Sigmoid colon (tissue), 7 donors: ENCODE data around the gene WDTC1. TPM values are rescaled to one million over a fixed set of nuclear protein-coding genes. Genes with fewer than 3 reads are reported as not detected.
A peak's percentile ranks its signal among the peaks of the same experiment; 100 is the strongest.

Experiments
- DNase-seq: peaks from one replicate; pipeline ENCODE4 v3.0.0-alpha.2; 2019
- H3K27ac ChIP-seq, 4 donors: fragments of 200-600 bp; sonication (generic); one replicate each; pipeline ENCODE4 v1.5.1; 2016 to 2019; ENCODE audit warnings: mild to moderate bottlenecking in 1 of 4
- H3K27me3 ChIP-seq, 3 donors: fragments of 200-600 bp; sonication (generic); one replicate each; pipeline ENCODE4 v1.5.1; 2019; ENCODE audit warnings: mild to moderate bottlenecking in 1 of 3
- H3K36me3 ChIP-seq, 4 donors: fragments of 200-600 bp; sonication (generic); one replicate each; pipeline ENCODE4 v1.5.1; 2016 to 2019
- H3K4me1 ChIP-seq, 4 donors: fragments of 200-600 bp; sonication (generic); one replicate each; pipeline ENCODE4 v1.5.1; 2017 to 2019
- H3K4me3 ChIP-seq, 4 donors: fragments of 200-600 bp; sonication (generic); one replicate each; pipeline ENCODE4 v1.5.1; 2017 to 2019; ENCODE audit warnings: mild to moderate bottlenecking in 2 of 4, moderate library complexity in 1 of 4
- H3K9me3 ChIP-seq, 4 donors: fragments of 200-600 bp in 3 of 4; sonication (generic) in 3 of 4; one replicate each; pipeline versions ENCODE4 v1.5.1 to v1.6.1; 2013 to 2019
- CTCF ChIP-seq, 4 experiments: fragments of 450-650 bp in 3 of 4; fragments of 200-600 bp in 1 of 4; IDR thresholded peaks; one replicate each; pipeline ENCODE4 v1.5.1; 2016 to 2019; ENCODE audit warnings: antibody characterized with exemption in 4 of 4, mild to moderate bottlenecking in 3 of 4, moderate library complexity in 2 of 4
- EP300 ChIP-seq, 4 donors: sonication (generic); formaldehyde crosslinking; IDR thresholded peaks; one replicate each; pipeline ENCODE4 v1.6.1; 2017; ENCODE audit warnings: antibody characterized with exemption in 4 of 4
- POLR2A ChIP-seq, 2 donors: fragments of 450-650 bp; IDR thresholded peaks; one replicate each; pipeline ENCODE4 v1.6.1; 2016; ENCODE audit warnings: antibody characterized with exemption in 2 of 2, mild to moderate bottlenecking in 2 of 2, moderate library complexity in 2 of 2
- POLR2AphosphoS5 ChIP-seq, 4 donors: sonication (generic); formaldehyde crosslinking; IDR thresholded peaks; one replicate each; pipeline ENCODE4 v1.6.1; 2017; ENCODE audit warnings: antibody characterized with exemption in 4 of 4
- whole genome bisulfite sequencing, 2 donors: extraction: QIAGEN DNeasy Blood & Tissue Kit; methylation state at CpG; one replicate each; pipeline ENCODE4 v1.1.7; 2013; 5-methylcytosine and 5-hydroxymethylcytosine counted together
- intact Hi-C: fragments of 100-400 bp; cut with DNase I; formaldehyde crosslinking; loops from one replicate; pipeline ENCODE4 v1.15.1; 2023
- polyA plus RNA-seq, 3 donors: library from polyadenylated mRNA; stranded (reverse); fragments of 200-250 nt; gene quantifications; one replicate each; pipeline ENCODE4 v1.2.3, GENCODE V29; 2013
- total RNA-seq, 4 donors: library from RNA; depleted of rRNA; stranded (reverse); fragments of >200 nt; gene quantifications; one replicate each; pipeline ENCODE4 v1.1.0, GENCODE V29; 2016
- donor health status: healthy with polysubstance abuse.
- donor health status: Bipolar disorder and iron deficiency.
- donor health status: healthy.

Gene WDTC1
- total and polyA plus RNA-seq, 7 donors, result 15.0 to 32.4 (median 27.5) TPM

GRCh38 chr1:27306071-27306470 lies 71.6 kb downstream of the WDTC1 start:
- DNase-seq, result no peak
- H3K27ac ChIP-seq, result no peak overlapping the region
- no peaks in the 10 kb centered on the region for H3K27me3 ChIP-seq
- TF ChIP-seq POLR2A (IDR thresholded peaks at IDR 0.05) (no peak), POLR2AphosphoS5 (IDR thresholded peaks at IDR 0.05) (no peak), EP300 (IDR thresholded peaks at IDR 0.05) (no peak)
- H3K36me3 ChIP-seq, result peaks cover 0 to 56% (median 30%) of the 10 kb centered on the region in 4 donors
- H3K9me3 ChIP-seq, result no peaks in the 10 kb centered on the region
- intact Hi-C loops, result loop anchor here (10.0 kb wide), 1 partner anchor 189 kb away; the partner anchor contains the start of gene WASF2
- 92% methylated on average over 11 of the region's 11 CpGs for WGBS, 2 donors
- peaks cover 0 to 4% (median 2%) of the 10 kb centered on the region in 4 donors for H3K4me1 ChIP-seq
- no peak overlapping the region for H3K4me3 ChIP-seq

- Histone ChIP-seq H3K9me3 (no peaks in the 10 kb centered on the region), H3K4me1 (no peaks in the 10 kb centered on the region), H3K27me3 (no peaks in the 10 kb centered on the region), H3K4me3 (no peak overlapping the region), H3K36me3 (peaks cover 0 to 45% (median 27%) of the 10 kb centered on the region in 4 donors), H3K27ac (no peak overlapping the region)
- no peak for DNase-seq
- TF ChIP-seq POLR2A (IDR thresholded peaks at IDR 0.05), result no peak
- TF ChIP-seq POLR2AphosphoS5 (IDR thresholded peaks at IDR 0.05), result peak in 1 of 4 donors; percentile 7
- 80 to 85% methylated on average over 11 of the region's 11 CpGs for WGBS, 2 donors
- intact Hi-C loops, result loop anchor here (10.0 kb wide), 1 partner anchor 188 kb away; the partner anchor contains the start of gene WASF2
These were observed 72.7 kb downstream of the WDTC1 start for GRCh38 chr1:27306892-27307761.

- no peak for DNase-seq
- 86 to 94% methylated on average over 6 of the region's 6 CpGs for WGBS, 2 donors
- Histone ChIP-seq H3K9me3 (no peaks in the 10 kb centered on the region), H3K4me3 (no peak overlapping the region), H3K27ac (no peak overlapping the region), H3K4me1 (no peaks in the 10 kb centered on the region), H3K27me3 (no peaks in the 10 kb centered on the region), H3K36me3 (peaks cover 0 to 36% (median 21%) of the 10 kb centered on the region in 4 donors)
- intact Hi-C loops, result loop anchor here (10.0 kb wide), 1 partner anchor 187 kb away; the partner anchor contains the start of gene WASF2
- no peak for TF ChIP-seq POLR2A (IDR thresholded peaks at IDR 0.05)
- TF ChIP-seq EP300 (IDR thresholded peaks at IDR 0.05), result no peak
- no peak for TF ChIP-seq POLR2AphosphoS5 (IDR thresholded peaks at IDR 0.05)
- TF ChIP-seq CTCF (IDR thresholded peaks at IDR 0.05), result no peak
These were observed 73.6 kb downstream of the WDTC1 start for GRCh38 chr1:27307874-27308598.

GRCh38 chr1:27314169-27314568 lies 79.7 kb downstream of the WDTC1 start:
- TF ChIP-seq EP300 (IDR thresholded peaks at IDR 0.05) (no peak), POLR2A (IDR thresholded peaks at IDR 0.05) (no peak), POLR2AphosphoS5 (IDR thresholded peaks at IDR 0.05) (no peak), CTCF (IDR thresholded peaks at IDR 0.05) (no peak)
- no peak for DNase-seq
- Histone ChIP-seq H3K27me3 (no peaks in the 10 kb centered on the region), H3K9me3 (no peaks in the 10 kb centered on the region), H3K36me3 (peaks cover 0 to 3% (median 0%) of the 10 kb centered on the region in 4 donors), H3K27ac (no peak overlapping the region), H3K4me1 (no peaks in the 10 kb centered on the region), H3K4me3 (no peak overlapping the region)
- WGBS, 2 donors, result 50 to 75% methylated on average over 3 of the region's 3 CpGs
- intact Hi-C loops, result no loop called here

- TF ChIP-seq POLR2A (IDR thresholded peaks at IDR 0.05) (no peak), CTCF (IDR thresholded peaks at IDR 0.05) (no peak), EP300 (IDR thresholded peaks at IDR 0.05) (no peak), POLR2AphosphoS5 (IDR thresholded peaks at IDR 0.05) (no peak)
- Histone ChIP-seq H3K27ac (no peak overlapping the region), H3K36me3 (peaks cover 0 to 3% (median 0%) of the 10 kb centered on the region in 4 donors), H3K4me3 (no peak overlapping the region), H3K4me1 (no peaks in the 10 kb centered on the region), H3K9me3 (no peaks in the 10 kb centered on the region), H3K27me3 (no peaks in the 10 kb centered on the region)
- intact Hi-C loops, result no loop called here
- 26 to 56% methylated on average over 2 of the region's 2 CpGs for WGBS, 2 donors
- no peak for DNase-seq
These were observed 80.3 kb downstream of the WDTC1 start for GRCh38 chr1:27314737-27315136.
